Endometrial microvascular endothelial cells (primary cell): Measurements from ENCODE around the gene BEGAIN. TPM values are rescaled to one million over a fixed set of nuclear protein-coding genes. Genes with fewer than 3 reads are reported as not detected.

Experiments
- in situ Hi-C: cut with HindIII; loops from 2 replicates; pipeline ENCODE4 v1.10.0; 2017; ENCODE audit warnings: low sequenced_read_pairs, low pct_unique_long_range_greater_than_20kb; ENCODE audit errors: inconsistent ontology term
- total RNA-seq: library from RNA; depleted of rRNA; stranded (reverse); fragments of >200 nt; gene quantifications from one replicate; pipeline ENCODE4 v1.2.3, GENCODE V29; 2015; ENCODE audit errors: inconsistent ontology term

BEGAIN gene
- total RNA-seq, 1 donor from 2014 or later = not detected

- in situ Hi-C loops = no loop called here
Observed at GRCh38 chr14:100534528-100535286, 52.5 kb downstream of the BEGAIN start.

GRCh38 chr14:100533656-100534485 is 53.3 kb downstream of the BEGAIN start:
- in situ Hi-C loops = no loop called here

GRCh38 chr14:100532906-100533655 is 54.1 kb downstream of the BEGAIN start:
- in situ Hi-C loops = no loop called here

GRCh38 chr14:100532154-100532861 is 54.9 kb downstream of the BEGAIN start:
- in situ Hi-C loops = no loop called here

GRCh38 chr14:100531152-100532121 is 55.8 kb downstream of the BEGAIN start:
- in situ Hi-C loops = no loop called here

- in situ Hi-C loops = no loop called here
Observed at GRCh38 chr14:100530270-100531072, 56.7 kb downstream of the BEGAIN start.

GRCh38 chr14:100529561-100530031 is 57.6 kb downstream of the BEGAIN start:
- in situ Hi-C loops = no loop called here

GRCh38 chr14:100528962-100529560 is 58.2 kb downstream of the BEGAIN start:
- in situ Hi-C loops = no loop called here

- in situ Hi-C loops = no loop called here
Observed at GRCh38 chr14:100526632-100527031, 60.6 kb downstream of the BEGAIN start.

GRCh38 chr14:100526057-100526456 is 61.2 kb downstream of the BEGAIN start:
- in situ Hi-C loops = no loop called here

GRCh38 chr14:100525615-100526014 is 61.6 kb downstream of the BEGAIN start:
- in situ Hi-C loops = no loop called here

GRCh38 chr14:100524933-100525243 is 62.3 kb downstream of the BEGAIN start:
- in situ Hi-C loops = no loop called here

- in situ Hi-C loops = no loop called here
Observed at GRCh38 chr14:100524233-100524932, 62.8 kb downstream of the BEGAIN start.

- in situ Hi-C loops = no loop called here
Observed at GRCh38 chr14:100523843-100524169, 63.4 kb downstream of the BEGAIN start.

- in situ Hi-C loops = no loop called here
Observed at GRCh38 chr14:100523131-100523842, 63.9 kb downstream of the BEGAIN start.

GRCh38 chr14:100522616-100523099 is 64.6 kb downstream of the BEGAIN start:
- in situ Hi-C loops = no loop called here
